Activated CD4-positive, alpha-beta T cell treated with anti-CD3 and anti-CD28 coated beads, Interleukin-2, amount 10 ng/mL, durations not matched to agents 7 days and 5 days (primary cell): ENCODE results near the gene GAGE10. TPM values are rescaled to one million over a fixed set of nuclear protein-coding genes. Genes with fewer than 3 reads are reported as not detected.

ENCODE experiments used
- CTCF ChIA-PET: fragments of 350-600 bp; sonication (Branson Sonifier 250); formaldehyde crosslinking; loops from one replicate; lab custom pipeline; 2021; ENCODE audit warnings: antibody characterized with exemption; lab: Charles Lee
- POLR2A ChIA-PET: fragments of 350-600 bp; sonication (Branson Sonifier 250); formaldehyde crosslinking; loops from one replicate; lab custom pipeline; 2021; ENCODE audit warnings: antibody characterized with exemption; lab: Charles Lee
- DNase-seq: peaks from one replicate; pipeline ENCODE4 v3.0.0-alpha.2; 2020
- H3K27ac Mint-ChIP-seq: one replicate; pipeline ENCODE4 v1.8.0; 2021; ENCODE audit warnings: mild to moderate bottlenecking, moderate library complexity, mixed read lengths
- H3K27me3 Mint-ChIP-seq: one replicate; pipeline ENCODE4 v1.8.0; 2021; ENCODE audit warnings: mixed read lengths
- H3K36me3 Mint-ChIP-seq: one replicate; pipeline ENCODE4 v1.8.0; 2021; ENCODE audit warnings: low read depth, mixed read lengths
- H3K4me1 Mint-ChIP-seq: one replicate; pipeline ENCODE4 v1.8.0; 2021; ENCODE audit warnings: mixed read lengths
- H3K4me3 Mint-ChIP-seq: one replicate; pipeline ENCODE4 v1.8.0; 2021; ENCODE audit warnings: mild to moderate bottlenecking, moderate library complexity, mixed read lengths
- H3K9me3 Mint-ChIP-seq: one replicate; pipeline ENCODE4 v1.8.0; 2021; ENCODE audit warnings: mixed read lengths
- total RNA-seq, 2 experiments: library from RNA; stranded (reverse); gene quantifications; one replicate each; pipeline ENCODE4 v1.2.3, GENCODE V29; 2021

GAGE10 gene
- total RNA-seq, 2 experiments from 2014 or later, result not detected

DNA sequence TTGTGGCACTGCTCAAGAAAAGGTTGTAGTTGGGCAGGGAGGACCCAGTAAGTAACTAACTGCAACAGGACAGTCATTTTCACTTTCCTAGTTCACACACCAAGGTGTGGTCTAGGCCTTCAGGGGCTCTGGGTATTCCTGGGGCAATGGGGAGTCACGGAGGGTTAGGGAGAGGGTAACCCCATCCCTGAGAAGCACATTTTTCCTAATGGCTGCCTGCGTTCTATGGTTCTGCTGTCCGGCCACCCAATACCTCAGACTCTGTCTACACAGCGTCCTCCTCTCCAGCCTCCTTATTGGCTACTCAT lies 34.8 kb upstream of the GAGE10 start:
- Mint-ChIP-seq H3K36me3 (peaks cover 15% of the 10 kb centered on the region), H3K27ac (peak overlapping the region; percentile 100), H3K27me3 (no peaks in the 10 kb centered on the region), H3K4me1 (peaks cover 55% of the 10 kb centered on the region), H3K9me3 (no peaks in the 10 kb centered on the region), H3K4me3 (peak overlapping the region; percentile 93)
- ChIA-PET CTCF (interaction anchor here (0.9 to 1.4 kb wide), 3 partner anchors 8 to 51 kb away, joined by 3 read pairs; no protein-coding TSS in a partner anchor), POLR2A (no interaction called here)
- no peak for DNase-seq

DNA sequence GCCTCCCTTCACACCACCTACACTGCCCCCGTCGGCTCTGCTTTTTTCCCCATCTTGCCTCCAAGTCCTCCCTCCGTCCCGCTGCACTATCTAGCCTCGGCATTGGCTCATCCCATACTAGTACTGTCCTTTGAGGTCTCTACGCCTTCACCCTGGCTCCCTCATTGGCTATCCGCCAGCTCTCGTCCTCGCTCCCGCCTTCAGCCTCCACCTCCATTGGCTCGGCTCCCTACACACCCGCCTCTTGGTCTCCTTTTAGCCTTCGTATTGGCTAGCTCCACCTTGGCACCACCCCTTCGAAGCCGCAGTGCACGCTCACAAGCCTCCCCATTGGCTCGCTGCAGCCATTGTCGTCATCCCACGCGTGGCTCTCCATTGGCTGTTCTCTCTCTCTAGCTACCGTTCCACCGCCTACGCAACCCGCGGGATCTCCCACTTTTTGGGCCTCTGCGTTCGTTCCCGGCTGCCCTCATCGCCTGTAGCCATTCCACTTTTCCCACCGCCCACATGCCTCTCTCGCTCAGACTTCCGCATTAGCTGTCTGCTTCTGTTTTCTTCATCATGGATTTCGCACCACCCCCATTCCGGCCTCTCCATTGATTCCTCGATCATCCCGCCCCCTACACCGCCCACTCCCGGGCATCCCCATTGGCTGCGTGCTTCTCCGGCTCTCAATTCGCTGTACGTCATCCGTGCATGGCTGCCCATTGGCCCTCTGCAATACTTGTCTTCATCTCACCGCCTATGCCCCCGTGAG lies 34.3 kb upstream of the GAGE10 start:
- peak; percentile 95 for DNase-seq
- Mint-ChIP-seq H3K27ac (peak overlapping the region; percentile 100), H3K4me3 (peak overlapping the region; percentile 93), H3K9me3 (no peaks in the 10 kb centered on the region), H3K36me3 (peaks cover 18% of the 10 kb centered on the region), H3K27me3 (no peaks in the 10 kb centered on the region), H3K4me1 (peaks cover 57% of the 10 kb centered on the region)
- ChIA-PET POLR2A (no interaction called here), CTCF (interaction anchor here (0.9 to 1.4 kb wide), 3 partner anchors 8 to 51 kb away, joined by 3 read pairs; no protein-coding TSS in a partner anchor)

DNA sequence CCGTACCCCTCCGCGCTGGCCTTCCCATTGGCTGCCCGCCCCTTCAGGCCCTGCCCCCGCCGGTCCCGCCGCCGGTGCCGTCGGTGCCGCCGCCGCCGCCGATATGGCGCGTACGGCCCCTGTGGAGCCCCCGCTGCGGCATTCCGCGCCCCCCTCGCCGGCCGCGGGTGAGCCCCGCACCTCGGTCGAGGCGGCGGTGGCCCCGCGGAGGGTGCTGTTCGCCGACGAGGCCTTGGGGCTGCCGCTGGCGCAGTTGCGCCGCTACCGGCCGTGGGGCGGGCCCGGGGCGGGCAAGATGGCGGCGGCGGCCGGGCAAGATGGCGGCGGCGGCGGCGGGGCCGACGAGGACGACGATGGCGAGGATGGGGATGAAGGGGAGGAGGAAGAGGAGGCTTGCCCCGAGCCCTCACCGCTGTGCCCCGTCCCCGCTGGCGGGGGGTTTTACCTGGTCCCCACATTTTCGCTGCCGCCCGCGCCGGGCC lies 33.6 kb upstream of the GAGE10 start, which contains the start of gene PPP1R3F:
TSS of gene PPP1R3F (plus strand) at position 27 of the 482 bp plus-strand sequence. CDS start at position 104, 77 bp downstream.
- DNase-seq, result no peak
- H3K27ac Mint-ChIP-seq, result peak within 1 kb of the TSS; percentile 100
- H3K4me1 Mint-ChIP-seq, result peaks cover 58% of the 10 kb centered on the region
- H3K36me3 Mint-ChIP-seq, result peaks cover 24% of the 10 kb centered on the region
- POLR2A ChIA-PET, result no interaction called here
- H3K9me3 Mint-ChIP-seq, result no peaks in the 10 kb centered on the region
- H3K27me3 Mint-ChIP-seq, result no peaks in the 10 kb centered on the region
- CTCF ChIA-PET, result interaction anchor here (1.3 to 1.4 kb wide), 2 partner anchors 52 to 77 kb away, joined by 3 to 4 read pairs; no protein-coding TSS in a partner anchor
- peak within 1 kb of the TSS; percentile 93 for H3K4me3 Mint-ChIP-seq

DNA sequence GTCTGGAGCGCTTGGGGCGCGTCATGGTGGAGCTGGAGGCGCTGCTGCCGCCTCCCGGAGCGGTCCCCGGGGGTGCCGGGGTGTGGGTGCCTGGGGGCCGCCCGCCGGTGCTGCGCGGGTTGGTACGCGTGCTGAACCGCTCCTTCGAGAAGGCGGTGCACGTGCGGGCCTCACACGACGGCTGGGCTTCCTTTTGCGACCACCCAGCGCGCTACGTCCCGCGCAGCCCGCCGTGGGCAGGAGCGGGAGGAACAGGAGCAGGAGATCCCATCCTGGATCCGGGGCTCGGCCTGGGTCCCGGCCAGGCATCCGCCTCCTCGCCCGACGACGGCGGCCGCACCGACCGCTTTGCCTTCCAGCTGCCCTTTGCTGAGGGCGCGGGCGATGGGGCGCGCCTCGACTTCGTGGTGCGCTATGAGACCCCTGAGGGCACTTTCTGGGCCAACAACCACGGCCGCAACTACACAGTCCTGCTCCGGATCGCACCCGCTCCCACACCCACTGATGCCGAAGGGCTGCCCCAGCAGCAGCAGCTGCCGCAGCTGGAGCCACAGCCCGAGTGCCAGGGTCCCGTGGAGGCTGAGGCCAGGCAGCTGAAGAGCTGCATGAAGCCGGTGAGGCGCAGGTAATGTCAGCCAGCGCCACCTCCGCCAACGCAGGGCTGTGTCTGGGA lies 33.1 kb upstream of the GAGE10 start:
- Mint-ChIP-seq H3K27ac (peak overlapping the region; percentile 94), H3K9me3 (no peaks in the 10 kb centered on the region), H3K36me3 (peaks cover 30% of the 10 kb centered on the region), H3K4me3 (peak overlapping the region; percentile 72), H3K27me3 (no peaks in the 10 kb centered on the region), H3K4me1 (peaks cover 60% of the 10 kb centered on the region)
- POLR2A ChIA-PET, result interaction anchor here (0.6 kb wide), 1 partner anchor 15 kb away, joined by 3 read pairs; no protein-coding TSS in a partner anchor
- no peak for DNase-seq
- CTCF ChIA-PET, result interaction anchor here (1.3 kb wide), 1 partner anchor 77 kb away, joined by 4 read pairs; no protein-coding TSS in a partner anchor

DNA sequence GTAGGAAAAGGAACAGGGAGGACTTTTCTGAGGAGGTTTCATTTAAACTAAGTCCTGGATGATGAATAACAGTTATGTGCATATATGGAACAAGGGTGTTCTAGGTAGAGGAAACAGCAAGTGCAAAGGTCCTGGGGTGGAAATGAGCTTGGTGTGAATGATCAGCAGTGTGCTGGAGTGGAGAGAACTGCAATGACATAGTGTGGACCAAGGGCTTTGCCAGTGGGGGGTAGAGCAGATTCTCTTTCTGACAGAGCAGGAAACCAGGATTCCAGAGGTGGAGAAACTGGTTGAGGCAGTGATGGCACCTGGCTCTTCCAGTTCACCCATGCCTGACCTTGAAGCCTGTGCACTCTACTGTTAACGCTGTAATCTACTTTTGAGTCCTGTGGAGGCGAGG lies 32.1 kb upstream of the GAGE10 start:
- POLR2A ChIA-PET, result interaction anchor here (0.6 kb wide), 1 partner anchor 16 kb away, joined by 3 read pairs; no protein-coding TSS in a partner anchor
- Mint-ChIP-seq H3K36me3 (peaks cover 35% of the 10 kb centered on the region), H3K9me3 (no peaks in the 10 kb centered on the region), H3K27ac (peak overlapping the region; percentile 94), H3K4me1 (peaks cover 69% of the 10 kb centered on the region), H3K4me3 (peak overlapping the region; percentile 72), H3K27me3 (no peaks in the 10 kb centered on the region)
- DNase-seq, result no peak
- CTCF ChIA-PET, result interaction anchor here (0.9 kb wide), 1 partner anchor 102 kb away, joined by 3 read pairs; no protein-coding TSS in a partner anchor

DNA sequence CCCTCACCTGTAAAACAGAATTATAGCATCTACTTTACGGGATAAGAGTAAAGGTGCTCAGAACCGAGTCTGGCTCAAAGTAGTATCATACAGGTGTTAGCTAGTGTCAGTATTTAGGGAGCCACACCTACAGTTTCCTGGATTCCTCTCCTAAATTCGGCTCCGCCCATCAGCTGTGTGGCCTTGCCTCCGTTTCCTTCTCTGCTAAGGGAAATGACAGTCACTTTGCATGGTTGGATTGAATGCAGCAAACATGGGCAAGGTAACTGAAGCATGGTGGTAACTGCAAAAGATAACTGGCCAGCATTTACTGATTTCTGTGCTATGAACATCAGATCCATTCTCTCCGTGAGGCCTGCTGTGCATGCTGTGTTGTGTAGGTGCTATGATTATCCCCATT lies 31.0 kb upstream of the GAGE10 start:
- DNase-seq, result peak; percentile 52
- CTCF ChIA-PET, result interaction anchor here (0.6 to 2.0 kb wide), 3 partner anchors 80 to 728 kb away, joined by 3 to 5 read pairs (median 4); no protein-coding TSS in a partner anchor
- POLR2A ChIA-PET, result no interaction called here
- H3K4me1 Mint-ChIP-seq, result peaks cover 78% of the 10 kb centered on the region
- peaks cover 45% of the 10 kb centered on the region for H3K36me3 Mint-ChIP-seq
- peak overlapping the region; percentile 94 for H3K27ac Mint-ChIP-seq
- peak overlapping the region; percentile 72 for H3K4me3 Mint-ChIP-seq
- no peaks in the 10 kb centered on the region for H3K9me3 Mint-ChIP-seq
- H3K27me3 Mint-ChIP-seq, result no peaks in the 10 kb centered on the region

DNA sequence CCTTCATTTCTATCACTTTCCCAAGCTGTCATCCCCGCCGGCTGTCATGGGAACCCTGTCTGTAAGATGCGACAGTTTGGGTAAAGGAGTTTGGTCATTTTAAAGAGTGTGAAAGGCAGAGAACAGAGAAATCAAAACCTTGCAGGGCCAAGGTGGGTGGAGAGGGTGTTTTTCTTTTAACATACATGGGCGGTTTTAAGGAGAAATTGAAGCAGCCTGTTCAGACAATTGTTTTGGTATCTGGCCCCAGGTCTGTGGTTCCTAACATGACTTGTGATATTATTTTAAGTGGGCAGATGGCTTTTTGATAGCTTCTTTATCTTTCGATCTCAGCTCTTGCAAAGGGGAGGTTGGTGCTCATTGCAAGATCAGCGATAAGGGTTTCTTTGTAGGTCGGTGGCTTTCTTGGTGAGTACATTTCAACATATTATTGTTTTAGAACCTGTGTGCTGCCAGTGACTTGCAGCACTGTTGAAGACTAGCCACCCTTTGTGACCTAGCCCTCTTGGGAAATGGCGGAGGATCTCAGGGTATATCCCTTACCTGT lies 30.2 kb upstream of the GAGE10 start:
- CTCF ChIA-PET, result interaction anchor here (0.9 to 2.0 kb wide), 4 partner anchors 15 to 81 kb away, joined by 3 to 5 read pairs (median 3); no protein-coding TSS in a partner anchor

DNA sequence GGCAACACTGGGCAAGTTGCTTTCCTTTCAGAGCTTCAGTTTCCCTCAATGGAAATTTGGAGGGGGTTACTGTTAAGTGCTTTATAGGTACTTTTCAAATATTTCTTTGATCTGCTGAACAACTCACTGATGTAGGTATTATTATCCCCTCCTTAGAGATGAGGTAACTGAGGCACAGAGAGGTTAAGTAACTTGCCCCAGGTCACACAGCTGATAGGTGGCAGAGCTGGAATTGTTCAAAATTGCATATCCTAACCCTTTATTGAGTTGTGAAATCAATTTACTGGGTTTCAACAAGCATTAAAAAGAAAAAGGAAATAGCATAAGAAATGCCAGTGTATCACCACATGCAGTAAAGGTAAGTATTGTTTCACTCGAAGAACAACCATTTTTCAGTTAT lies 27.2 kb upstream of the GAGE10 start:
- H3K9me3 Mint-ChIP-seq, result no peaks in the 10 kb centered on the region
- H3K4me1 Mint-ChIP-seq, result peaks cover 89% of the 10 kb centered on the region
- no peak for DNase-seq
- ChIA-PET CTCF (interaction anchor here (1.1 to 1.3 kb wide), 2 partner anchors 12 to 15 kb away, joined by 3 read pairs; no protein-coding TSS in a partner anchor), POLR2A (interaction anchor here (1.3 kb wide), 1 partner anchor 85 kb away, joined by 3 read pairs; no protein-coding TSS in a partner anchor)
- H3K36me3 Mint-ChIP-seq, result peaks cover 61% of the 10 kb centered on the region
- H3K27ac Mint-ChIP-seq, result peak overlapping the region; percentile 95
- H3K27me3 Mint-ChIP-seq, result no peaks in the 10 kb centered on the region
- no peak overlapping the region for H3K4me3 Mint-ChIP-seq

More for the DNA sequence above, 30.2 kb upstream of the GAGE10 start:
- Mint-ChIP-seq H3K4me3 (peak overlapping the region; percentile 72), H3K9me3 (no peaks in the 10 kb centered on the region), H3K27ac (peak overlapping the region; percentile 94), H3K4me1 (peaks cover 78% of the 10 kb centered on the region), H3K36me3 (peaks cover 53% of the 10 kb centered on the region), H3K27me3 (no peaks in the 10 kb centered on the region)
- peak; percentile 63 for DNase-seq
- POLR2A ChIA-PET, result no interaction called here

DNA sequence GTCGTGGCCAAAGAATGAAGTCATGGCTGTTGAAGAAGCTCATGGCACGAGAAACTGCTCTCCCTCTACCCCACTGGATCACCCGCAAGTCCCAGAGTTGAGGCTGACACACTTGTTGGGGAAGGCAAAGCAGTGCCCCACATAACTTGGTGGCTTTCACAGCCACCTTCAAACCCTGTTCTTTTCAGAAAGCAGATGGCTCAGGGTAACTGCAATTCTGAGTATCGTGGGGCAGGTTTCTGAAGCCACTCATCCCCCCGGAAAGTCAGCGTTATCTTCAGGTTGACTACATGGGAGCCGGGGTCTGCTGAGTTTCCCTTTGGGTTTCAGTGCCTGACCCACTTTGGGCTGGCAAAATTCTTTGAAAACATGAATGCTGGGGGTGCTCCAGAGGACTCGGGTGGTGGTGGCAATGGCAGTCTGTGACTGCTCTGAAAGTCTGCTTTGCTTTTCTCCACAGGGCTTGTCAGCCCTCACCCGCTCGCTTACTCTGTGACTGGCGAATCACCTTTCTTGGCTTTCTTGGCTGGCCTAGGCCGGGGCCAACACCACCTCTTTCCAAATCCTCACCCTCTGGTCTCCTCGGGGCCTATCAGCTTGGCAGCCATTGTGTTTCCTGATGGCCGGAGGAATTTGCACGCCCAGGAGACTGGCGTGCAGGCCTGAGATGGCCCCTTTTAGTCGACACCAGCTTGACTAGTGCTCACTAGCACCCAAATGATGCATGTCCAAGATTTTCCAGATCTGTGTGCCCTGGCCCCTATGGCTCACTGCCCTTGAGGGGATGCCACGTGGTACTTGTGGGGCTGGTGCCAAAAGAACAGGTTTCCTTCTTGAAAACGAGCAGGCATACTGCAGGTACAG lies 26.5 kb upstream of the GAGE10 start:
- Mint-ChIP-seq H3K36me3 (peaks cover 58% of the 10 kb centered on the region), H3K27ac (peak overlapping the region; percentile 95), H3K4me3 (peak overlapping the region; percentile 58), H3K27me3 (no peaks in the 10 kb centered on the region), H3K4me1 (peaks cover 85% of the 10 kb centered on the region), H3K9me3 (no peaks in the 10 kb centered on the region)
- ChIA-PET POLR2A (interaction anchor here (1.3 kb wide), 1 partner anchor 86 kb away, joined by 3 read pairs; no protein-coding TSS in a partner anchor), CTCF (interaction anchor here (1.3 kb wide), 1 partner anchor 11 kb away, joined by 3 read pairs; no protein-coding TSS in a partner anchor)
- DNase-seq, result no peak

DNA sequence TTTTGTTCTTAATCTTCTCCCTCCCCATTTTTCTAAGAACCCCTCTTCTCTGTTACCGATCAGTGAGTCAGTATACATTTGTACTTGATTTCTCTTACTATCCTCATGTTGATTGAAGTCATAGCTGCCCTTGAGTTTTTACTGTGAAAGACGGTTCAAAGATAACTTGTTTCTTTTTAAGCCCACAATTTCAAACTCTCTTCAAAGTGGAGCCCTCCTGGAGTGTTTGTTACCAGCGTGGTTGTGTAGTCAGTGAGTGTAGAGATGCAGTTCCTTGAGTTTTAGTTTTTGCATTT lies 26.0 kb upstream of the GAGE10 start:
- H3K27me3 Mint-ChIP-seq, result no peaks in the 10 kb centered on the region
- peaks cover 57% of the 10 kb centered on the region for H3K36me3 Mint-ChIP-seq
- DNase-seq, result no peak
- peak overlapping the region; percentile 95 for H3K27ac Mint-ChIP-seq
- peaks cover 85% of the 10 kb centered on the region for H3K4me1 Mint-ChIP-seq
- H3K9me3 Mint-ChIP-seq, result no peaks in the 10 kb centered on the region
- H3K4me3 Mint-ChIP-seq, result peak overlapping the region; percentile 58
- ChIA-PET CTCF (interaction anchor here (0.6 kb wide), 1 partner anchor 193 kb away, joined by 3 read pairs; no protein-coding TSS in a partner anchor), POLR2A (no interaction called here)

DNA sequence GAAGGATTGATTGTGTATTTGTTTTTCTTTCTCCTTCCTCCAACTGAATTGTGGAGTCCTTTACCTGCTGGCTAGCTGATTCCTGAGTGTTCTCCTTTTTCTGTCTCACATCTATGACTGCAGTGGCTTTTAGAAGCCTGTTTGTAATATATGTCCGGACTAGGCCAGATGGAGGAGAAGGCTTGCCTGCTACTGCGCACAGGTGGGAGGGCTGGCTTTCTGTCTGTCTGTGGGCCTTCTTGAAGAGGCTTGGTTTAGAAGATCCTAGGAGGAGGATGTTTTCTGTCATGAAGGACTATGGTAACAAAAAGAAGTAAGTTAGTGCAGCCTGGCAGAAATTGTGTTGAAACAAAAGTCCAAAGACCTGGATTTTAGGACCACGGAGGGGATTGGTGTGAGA lies 25.4 kb upstream of the GAGE10 start:
- Mint-ChIP-seq H3K36me3 (peaks cover 61% of the 10 kb centered on the region), H3K4me1 (peaks cover 83% of the 10 kb centered on the region), H3K4me3 (peak overlapping the region; percentile 58), H3K27ac (peak overlapping the region; percentile 95), H3K9me3 (no peaks in the 10 kb centered on the region), H3K27me3 (no peaks in the 10 kb centered on the region)
- CTCF ChIA-PET, result interaction anchor here (0.6 kb wide), 1 partner anchor 194 kb away, joined by 3 read pairs; no protein-coding TSS in a partner anchor
- POLR2A ChIA-PET, result no interaction called here
- DNase-seq, result no peak
